ENCODE results near the gene PRKAR2A. TPM values are rescaled to one million over a fixed set of nuclear protein-coding genes. Genes with fewer than 3 reads are reported as not detected.

PRKAR2A gene
- polyA plus RNA-seq, 2 of the 4 experiments (the other 2 are of a cell fraction), result 15.3 to 17.2 TPM

- ATAC-seq (no peak), DNase-seq (ENCODE audit: low read depth in 1 of 2, low spot score in 1 of 2) (no peak), FAIRE-seq (no peak)
- H3K4me1 ChIP-seq, result peaks cover 6% of the 10 kb centered on the region; the same call in 1 of the 3 replicates
- CTCF ChIA-PET, result no interaction called here
- WGBS (ENCODE audit: missing lambda C conversion rate), result 79% methylated on average over 2 of the region's 3 CpGs
- no peaks in the 10 kb centered on the region for H3K9me3 ChIP-seq
- H3K27ac ChIP-seq, result no peak overlapping the region
- no peak overlapping the region for H3K4me2 ChIP-seq
- H3K4me3 ChIP-seq, result no peak overlapping the region
- no peak for TF ChIP-seq RCOR1 (IDR thresholded peaks at IDR 0.05; ENCODE audit: low read depth, low read length)
- no peak for TF ChIP-seq E2F6 (IDR thresholded peaks at IDR 0.05; ENCODE audit: borderline replicate concordance, low read depth)
- TF ChIP-seq HOXB5 (CRISPR knock-in tag; IDR thresholded peaks at IDR 0.05), result no peak
- TF ChIP-seq HDAC2 (IDR thresholded peaks at IDR 0.05), result no peak
- no peak for TF ChIP-seq EP300 (IDR thresholded peaks at IDR 0.05)
- no peak for TF ChIP-seq MAZ (IDR thresholded peaks at IDR 0.05; ENCODE audit: borderline replicate concordance, low read depth, low read length)
- TF ChIP-seq ZFP36 (IDR thresholded peaks at IDR 0.05; ENCODE audit: borderline replicate concordance, partially characterized antibody), result no peak
- POLR2A ChIA-PET, result interaction anchor here (0.7 kb wide), 1 partner anchor 36 kb away, joined by 4 read pairs; no protein-coding TSS in a partner anchor
These were observed 33.3 kb upstream of the PRKAR2A start for GRCh38 chr3:48881006-48881405.

GRCh38 chr3:48879994-48880377 lies 32.3 kb upstream of the PRKAR2A start:
- H3K4me1 ChIP-seq, result no peaks in the 10 kb centered on the region
- no peak overlapping the region for H3K4me3 ChIP-seq
- no peaks in the 10 kb centered on the region for H3K9me3 ChIP-seq
- TF ChIP-seq FOXS1 (CRISPR knock-in tag; IDR thresholded peaks at IDR 0.05) (no peak), PHF8 (IDR thresholded peaks at IDR 0.05; ENCODE audit: borderline replicate concordance, low read depth) (no peak)
- ATAC-seq (no peak), FAIRE-seq (no peak), DNase-seq (ENCODE audit: low read depth in 1 of 2, low spot score in 1 of 2) (no peak)
- ChIA-PET CTCF (no interaction called here), POLR2A (no interaction called here)
- no peak overlapping the region for H3K4me2 ChIP-seq
- H3K27ac ChIP-seq, result no peak overlapping the region
- 82% methylated on average over 5 of the region's 6 CpGs for WGBS (ENCODE audit: missing lambda C conversion rate)

- POLR2A ChIA-PET, result no interaction called here
- no peaks in the 10 kb centered on the region for H3K9me3 ChIP-seq
- TF ChIP-seq CHD4 (IDR thresholded peaks at IDR 0.05; ENCODE audit: borderline replicate concordance), result no peak
- TF ChIP-seq HDAC2 (IDR thresholded peaks at IDR 0.05), result no peak
- no peak for TF ChIP-seq BCL3 (IDR thresholded peaks at IDR 0.05)
- no peak for TF ChIP-seq MYC (IDR thresholded peaks at IDR 0.05; ENCODE audit: borderline replicate concordance, low read length)
- no peak for TF ChIP-seq MAZ (IDR thresholded peaks at IDR 0.05; ENCODE audit: borderline replicate concordance, low read depth, low read length)
- TF ChIP-seq MAFK (IDR thresholded peaks at IDR 0.05; ENCODE audit: partially characterized antibody), result no peak
- no peak for TF ChIP-seq BHLHE40 (IDR thresholded peaks at IDR 0.05; ENCODE audit: low read depth, low read length)
- TF ChIP-seq SMC3 (IDR thresholded peaks at IDR 0.05), result no peak
- TF ChIP-seq JUNB (IDR thresholded peaks at IDR 0.05), result no peak
- TF ChIP-seq KDM1A (IDR thresholded peaks at IDR 0.05; ENCODE audit: low read depth), result no peak
- no peak for TF ChIP-seq FOSL2 (IDR thresholded peaks at IDR 0.05)
- no peak for TF ChIP-seq FOSL2 (CRISPR knock-in tag; IDR thresholded peaks at IDR 0.05)
- no peak for TF ChIP-seq KDM5A (IDR thresholded peaks at IDR 0.05)
- TF ChIP-seq RCOR1 (IDR thresholded peaks at IDR 0.05; ENCODE audit: low read depth, low read length), result no peak
- TF ChIP-seq SREBF2 (IDR thresholded peaks at IDR 0.05), result no peak
- no peak for TF ChIP-seq RAD21 (conservative IDR thresholded peaks at IDR 0.05 in 1 of 2, IDR thresholded peaks at IDR 0.05 in 1 of 2)
- no peak; a peak in 1 of 6 replicates for ATAC-seq
- H3K4me1 ChIP-seq, result no peaks in the 10 kb centered on the region
- DNase-seq (ENCODE audit: low read depth in 1 of 2, low spot score in 1 of 2), result no peak
- FAIRE-seq, result no peak
- no peak overlapping the region for H3K4me3 ChIP-seq
- CTCF ChIA-PET, result no interaction called here
- no peak overlapping the region for H3K27ac ChIP-seq
- no peak overlapping the region for H3K4me2 ChIP-seq
- 88% methylated on average over 6 of the region's 6 CpGs for WGBS (ENCODE audit: missing lambda C conversion rate)
These were observed 31.8 kb upstream of the PRKAR2A start for GRCh38 chr3:48879307-48879993.
